Iris pigment epithelial cell (primary cell): Measurements from ENCODE around the gene IGF2BP2.

ENCODE experiments used
- DNase-seq: peaks from one replicate; pipeline ENCODE4 v3.0.0-alpha.2; 2011; ENCODE audit warnings: low read depth

IGF2BP2 gene

DNA sequence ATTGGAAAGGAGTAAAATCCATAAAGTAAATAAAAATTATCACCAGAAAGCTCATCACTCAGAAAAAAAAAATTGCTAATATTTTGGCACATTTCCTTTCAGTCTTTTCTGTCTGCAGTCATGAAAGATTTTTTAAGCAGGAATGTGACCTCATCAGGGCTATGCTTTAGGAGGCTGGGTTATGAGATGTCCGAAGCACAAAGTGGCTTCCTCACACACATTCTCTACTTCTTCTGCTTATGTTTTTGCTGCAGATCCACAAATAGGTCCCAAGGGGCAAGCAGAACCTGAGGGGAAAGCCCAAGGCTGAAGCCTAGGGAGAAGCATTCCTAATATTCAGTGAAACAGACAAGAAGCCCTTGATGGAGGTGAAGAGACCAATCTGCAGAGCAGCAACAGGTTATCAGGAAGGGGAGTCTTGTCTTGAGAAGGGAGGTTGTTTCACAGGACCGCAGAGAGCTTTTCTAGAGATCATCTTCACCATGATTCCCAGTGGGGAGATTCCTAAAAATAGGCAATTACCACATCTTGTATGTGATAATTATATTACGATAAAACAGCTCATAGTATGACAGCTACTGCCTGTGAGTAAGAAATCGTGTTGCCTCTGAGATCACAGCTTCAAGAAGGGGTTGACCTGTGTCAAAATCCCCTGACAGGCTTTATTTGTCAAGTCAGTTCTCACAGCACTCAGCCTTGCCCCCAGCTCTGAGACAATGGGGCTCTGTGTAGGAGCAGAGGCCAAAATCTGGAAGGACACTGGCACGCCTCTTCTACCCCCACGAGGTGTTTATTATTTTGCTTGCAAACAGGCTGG lies 60.5 kb downstream of the IGF2BP2 start:
- DNase-seq = peak; percentile 75

DNA sequence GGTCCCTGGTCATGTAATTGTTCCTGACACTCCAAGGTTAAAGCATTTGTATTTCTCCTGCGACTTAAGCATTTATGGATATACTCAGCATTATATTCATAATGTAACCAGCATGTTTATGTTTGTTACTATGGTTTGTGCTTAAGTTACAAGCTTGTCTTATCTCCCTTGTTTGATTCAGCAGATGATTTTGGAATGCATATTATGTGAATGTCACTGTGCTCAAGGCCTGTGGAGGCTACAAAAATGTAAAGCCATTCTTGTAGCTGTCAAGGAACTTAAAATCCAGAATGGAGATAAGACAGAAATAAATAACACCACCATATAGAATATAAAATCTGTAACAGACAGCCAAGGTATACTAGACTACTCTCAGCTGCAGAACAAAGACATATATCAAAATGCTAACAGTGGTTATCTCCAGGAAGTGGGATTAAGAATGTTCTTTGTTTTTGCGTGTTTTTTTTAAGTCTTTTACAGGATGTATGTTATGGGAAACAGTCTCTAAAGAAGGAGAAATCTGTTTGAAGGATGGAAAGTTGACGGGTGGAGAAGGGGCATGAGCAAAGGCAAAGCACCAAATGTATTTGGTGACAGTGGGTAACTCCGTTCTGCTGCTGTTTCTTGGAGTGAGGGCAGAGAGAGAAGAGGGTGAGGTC lies 61.4 kb downstream of the IGF2BP2 start:
- DNase-seq = peak; percentile 61

DNA sequence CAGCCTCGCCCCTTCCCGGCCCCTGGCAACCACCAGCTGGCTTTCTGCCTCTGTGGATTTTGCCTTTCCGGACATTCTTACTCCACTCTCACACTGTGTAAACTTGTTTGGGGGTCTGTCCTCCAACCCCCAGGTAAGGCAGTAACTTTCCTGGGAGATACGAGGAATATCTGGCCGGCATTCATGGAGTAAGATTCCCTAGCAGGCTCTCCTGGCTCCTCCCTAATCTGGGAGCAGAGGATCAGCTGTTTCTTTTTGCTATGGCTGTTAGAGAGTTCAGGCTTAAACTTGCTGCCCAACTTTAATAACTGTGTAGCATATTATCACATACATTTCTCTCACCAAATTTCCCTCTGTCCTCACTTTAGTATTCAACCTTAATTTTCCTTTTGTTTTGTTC lies 64.3 kb downstream of the IGF2BP2 start:
- no peak for DNase-seq

DNA sequence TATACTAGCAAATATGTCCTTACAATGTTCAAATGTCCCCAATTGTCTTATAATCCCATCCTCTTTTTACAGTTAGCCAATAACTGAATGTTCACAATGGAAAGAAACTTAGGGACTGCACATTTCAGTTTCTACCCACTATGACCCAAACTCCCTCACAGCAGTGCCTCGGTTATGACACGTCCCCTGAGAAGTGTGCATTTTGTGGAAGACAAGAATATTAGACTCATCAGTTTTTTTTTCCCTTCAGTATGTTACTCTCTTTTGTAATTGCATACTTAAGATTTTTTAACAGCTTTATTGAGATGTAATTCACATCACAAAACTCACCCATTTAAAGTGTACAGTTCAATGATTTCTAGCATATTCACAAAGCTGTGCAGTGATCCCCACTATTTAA lies 64.8 kb downstream of the IGF2BP2 start:
- DNase-seq = no peak

DNA sequence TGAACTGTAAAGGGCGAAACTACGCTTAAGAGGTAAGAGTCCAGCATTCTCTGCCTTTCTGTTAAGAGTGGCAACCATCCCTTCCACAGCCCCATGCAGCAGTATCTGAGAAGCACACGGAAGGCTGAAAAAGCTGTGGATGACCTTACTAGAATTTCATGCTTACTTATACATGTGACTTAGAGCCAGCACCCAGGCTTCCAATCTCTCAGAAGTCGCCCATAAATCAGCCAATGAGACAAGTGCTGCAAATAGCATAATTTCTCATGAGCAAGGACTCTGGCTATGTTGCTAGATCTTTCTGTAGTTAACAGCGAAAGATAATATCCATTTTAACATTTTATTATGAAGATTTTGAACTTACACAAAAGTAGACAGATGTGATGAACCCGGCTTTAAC lies 65.3 kb downstream of the IGF2BP2 start:
- no peak for DNase-seq

DNA sequence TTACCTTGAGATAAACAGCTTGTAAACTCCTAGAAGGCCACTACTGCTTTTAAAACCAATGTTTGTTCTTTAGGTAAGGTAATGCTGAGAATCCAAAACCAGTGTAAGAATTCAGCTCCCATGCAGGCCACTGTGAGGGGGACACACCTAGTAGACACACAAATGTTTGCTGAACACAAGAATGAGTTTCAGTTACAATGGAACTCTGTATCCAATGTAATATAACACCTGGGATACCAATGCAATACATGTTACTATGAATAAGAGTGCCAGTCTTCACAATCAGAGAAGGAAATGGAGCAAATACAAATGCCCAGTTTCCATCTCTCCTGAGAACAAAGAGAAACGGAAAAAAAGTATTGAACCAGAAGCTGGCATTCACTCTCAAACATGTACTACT lies 65.9 kb downstream of the IGF2BP2 start:
- no peak for DNase-seq

DNA sequence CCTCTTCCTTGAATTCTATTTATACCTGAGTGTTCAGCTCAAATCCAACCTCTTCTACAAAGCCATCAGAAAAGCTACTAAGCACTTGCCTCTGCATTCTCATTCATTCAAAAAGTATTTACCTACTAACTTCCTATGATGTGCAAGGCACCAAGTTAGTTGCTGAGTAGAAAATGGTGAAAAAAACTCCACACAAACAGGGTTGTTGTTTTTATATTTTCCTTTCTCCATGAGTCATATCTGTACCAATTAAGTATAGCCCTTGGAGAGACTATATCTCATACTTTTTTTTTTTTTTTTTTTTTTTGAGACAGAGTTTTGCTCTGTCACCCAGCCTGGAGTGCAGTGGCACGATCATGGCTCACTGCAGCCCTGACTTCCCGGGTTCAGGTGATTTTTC lies 67.7 kb downstream of the IGF2BP2 start:
- no peak for DNase-seq

DNA sequence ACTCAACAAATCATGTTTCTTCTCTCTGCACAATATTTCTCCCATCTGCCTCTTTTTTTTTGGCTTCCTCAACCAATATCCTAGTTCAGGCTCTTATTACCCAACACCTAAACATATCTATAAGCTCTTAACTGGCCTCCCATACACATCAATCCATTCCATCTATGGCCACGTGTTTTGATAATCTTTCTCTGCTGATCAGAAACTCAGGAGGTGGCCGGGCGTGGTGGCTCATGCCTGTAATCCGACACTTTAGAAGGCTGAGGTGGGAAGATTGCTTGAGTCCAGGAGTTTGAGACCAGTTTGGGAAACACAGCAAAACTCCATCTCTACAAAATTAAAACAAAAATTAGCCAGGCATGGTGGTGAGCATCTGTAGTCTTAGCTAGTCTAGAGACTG lies 68.4 kb downstream of the IGF2BP2 start:
- no peak for DNase-seq

DNA sequence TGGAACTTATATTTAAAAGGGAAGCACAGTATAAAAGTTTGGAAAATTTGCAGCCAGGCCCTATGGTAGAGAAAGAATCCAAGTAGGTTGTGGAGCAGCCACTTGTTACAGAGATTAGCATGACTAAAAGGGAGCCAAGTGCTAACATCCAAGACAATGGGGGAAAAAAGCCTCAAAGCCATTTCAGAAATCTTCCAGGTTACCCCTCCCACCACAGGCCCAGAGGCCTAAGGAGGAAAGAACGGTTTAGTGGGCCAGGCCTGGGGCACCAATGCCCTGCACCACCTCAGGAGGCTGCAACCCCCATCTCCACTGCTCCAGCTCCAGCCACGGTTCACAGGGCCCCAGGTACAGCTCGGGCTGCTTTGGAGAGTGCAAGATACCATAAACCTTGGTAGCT lies 69.9 kb downstream of the IGF2BP2 start:
- no peak for DNase-seq

DNA sequence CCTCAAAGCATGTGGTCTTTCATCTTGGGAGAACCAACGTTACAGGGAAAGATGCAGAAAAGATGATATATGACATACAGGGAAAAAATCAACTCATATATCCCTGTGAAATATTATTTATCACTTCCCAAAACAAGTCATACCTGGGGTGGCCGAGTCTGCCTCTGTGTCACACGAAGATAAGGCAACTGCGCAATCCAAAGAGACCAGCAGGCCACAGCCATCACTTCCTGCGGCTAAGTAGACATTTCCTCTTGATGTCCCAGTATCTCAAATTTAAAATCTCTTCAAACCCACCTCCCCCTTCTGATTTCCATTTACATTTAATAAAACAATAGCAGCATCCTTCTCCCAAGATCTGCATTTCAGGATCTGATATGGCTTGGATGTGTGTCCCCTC lies 71.5 kb downstream of the IGF2BP2 start:
- no peak for DNase-seq

DNA sequence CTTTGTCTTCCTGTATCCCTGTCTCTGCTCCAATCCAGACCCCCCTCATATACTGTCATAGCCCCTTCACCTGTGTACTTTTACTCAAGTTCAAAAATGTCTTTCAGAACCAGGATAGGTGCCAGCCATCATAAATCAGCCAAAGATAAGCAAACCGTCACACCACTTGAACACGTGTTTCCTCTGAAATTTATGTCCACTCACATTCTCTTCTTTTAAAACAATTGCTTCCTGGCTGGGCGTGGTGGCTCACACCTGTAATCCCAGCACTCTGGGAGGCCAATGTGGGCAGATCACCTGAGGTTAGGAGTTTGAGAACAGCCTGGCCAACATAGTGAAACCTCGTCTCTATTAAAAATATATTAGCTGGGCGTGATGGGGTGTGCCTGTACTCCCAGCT lies 74.1 kb downstream of the IGF2BP2 start:
- no peak for DNase-seq

DNA sequence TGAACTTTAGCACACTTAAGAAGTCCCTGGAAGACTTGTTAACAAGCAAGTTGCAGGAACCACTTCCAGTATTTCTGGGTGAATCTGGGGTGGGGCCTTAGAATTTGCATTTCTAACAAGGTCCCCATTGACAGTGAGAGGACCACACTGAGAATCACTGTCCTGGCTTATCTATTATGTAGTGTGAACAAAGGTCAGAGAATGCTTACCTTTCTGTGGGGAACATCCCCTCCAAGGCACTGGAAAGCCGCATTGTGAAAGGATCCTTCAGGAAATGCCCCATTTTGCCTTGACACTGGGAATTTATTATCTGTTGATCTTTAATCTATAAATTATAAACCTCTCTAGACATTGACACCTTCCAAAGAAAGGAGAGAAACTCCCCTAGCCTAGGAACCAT lies 74.8 kb downstream of the IGF2BP2 start:
- no peak for DNase-seq

DNA sequence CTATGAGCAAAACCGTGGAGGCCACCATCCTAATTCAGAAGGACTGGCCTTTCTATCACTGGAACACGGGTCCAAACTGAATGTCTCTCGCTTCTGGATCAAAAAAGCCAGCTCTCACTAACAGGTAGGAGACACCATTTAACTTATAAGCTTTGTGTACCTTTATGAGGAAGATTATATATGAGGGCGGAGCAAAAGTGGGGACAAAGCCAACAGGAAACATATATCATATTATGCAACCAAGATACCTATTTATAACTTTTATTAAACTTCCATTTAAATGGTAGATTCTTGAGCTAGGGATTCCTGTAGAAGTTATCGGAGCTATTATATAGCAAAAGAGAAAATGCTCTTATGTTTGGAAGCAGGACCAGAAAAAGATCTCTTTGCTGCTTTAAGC lies 78.4 kb downstream of the IGF2BP2 start:
- DNase-seq = no peak

DNA sequence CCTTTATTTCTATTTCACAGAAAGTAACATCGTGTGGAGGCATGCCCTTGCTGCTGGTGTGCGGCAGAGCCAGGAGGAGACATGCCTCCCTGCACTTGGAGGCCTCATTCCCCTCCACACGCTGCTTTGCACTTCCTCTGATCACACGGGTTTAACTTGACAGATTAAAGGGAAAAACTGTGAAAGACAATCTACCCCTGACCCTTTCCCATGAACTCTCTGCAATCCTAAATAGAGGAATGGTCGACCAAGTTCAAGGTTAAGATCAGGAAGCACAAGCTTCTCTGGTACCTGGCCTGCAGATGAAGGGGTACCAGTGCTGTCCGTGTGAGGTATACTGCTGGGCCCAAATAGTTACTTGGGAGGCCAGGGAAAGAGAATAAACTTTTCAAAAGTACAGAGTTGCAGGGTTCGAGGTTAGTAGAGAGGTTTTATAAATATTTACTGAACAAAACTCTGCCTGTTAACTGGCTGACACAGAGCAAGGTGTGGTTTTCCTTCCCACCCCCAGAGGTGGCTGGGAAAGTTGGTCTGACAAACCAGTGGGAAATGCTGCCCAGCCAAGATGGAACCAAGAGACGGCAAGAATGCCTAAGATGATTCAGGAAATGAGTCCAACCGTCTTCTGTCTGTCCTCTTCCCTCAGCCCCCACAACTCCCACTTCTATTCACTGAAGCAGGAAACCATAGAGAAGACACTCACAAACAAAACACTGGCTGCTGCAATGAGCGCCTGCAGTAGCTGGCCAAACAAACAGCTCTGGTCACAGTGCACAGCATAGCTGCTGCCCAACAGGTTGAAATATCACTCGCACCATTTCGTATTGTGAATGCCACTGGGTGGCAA lies 79.6 kb downstream of the IGF2BP2 start:
- peak; percentile 95 for DNase-seq

DNA sequence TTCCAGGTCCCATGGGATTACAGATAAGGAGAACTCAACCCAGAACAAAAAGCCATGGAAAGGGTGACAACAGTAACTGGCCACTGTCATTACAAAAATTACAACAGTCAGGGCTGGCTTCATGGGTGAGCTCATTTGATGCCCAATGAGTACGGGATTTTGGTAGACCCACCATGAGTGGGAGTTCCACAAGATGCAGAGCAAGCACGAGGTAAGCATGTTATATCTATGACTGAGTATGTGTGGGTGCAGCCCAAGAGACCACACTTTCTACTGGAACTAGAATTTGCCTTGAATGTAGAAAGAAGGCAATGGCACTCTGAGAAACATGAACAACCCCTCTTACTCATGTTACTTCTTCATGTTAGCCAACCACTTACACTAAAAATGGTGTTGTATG lies 83.3 kb downstream of the IGF2BP2 start:
- no peak for DNase-seq

DNA sequence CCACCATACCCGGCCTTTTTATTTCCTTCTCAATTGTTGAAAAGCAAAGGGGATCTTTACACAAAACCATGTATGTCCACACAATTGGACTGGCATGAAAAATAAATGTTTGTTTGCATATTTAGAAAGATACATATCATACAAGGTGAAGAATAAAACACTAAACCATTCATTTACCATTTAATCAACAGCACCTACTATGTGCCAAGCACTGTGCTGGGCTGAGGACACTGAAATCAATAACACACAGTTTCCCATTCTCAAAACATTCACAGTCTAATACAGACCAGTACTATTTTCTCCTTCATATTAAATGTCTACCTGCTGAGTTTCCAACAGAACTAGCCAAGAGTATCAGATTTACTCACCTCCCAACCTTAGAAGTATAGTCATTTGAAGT lies 84.7 kb downstream of the IGF2BP2 start:
- DNase-seq = no peak

DNA sequence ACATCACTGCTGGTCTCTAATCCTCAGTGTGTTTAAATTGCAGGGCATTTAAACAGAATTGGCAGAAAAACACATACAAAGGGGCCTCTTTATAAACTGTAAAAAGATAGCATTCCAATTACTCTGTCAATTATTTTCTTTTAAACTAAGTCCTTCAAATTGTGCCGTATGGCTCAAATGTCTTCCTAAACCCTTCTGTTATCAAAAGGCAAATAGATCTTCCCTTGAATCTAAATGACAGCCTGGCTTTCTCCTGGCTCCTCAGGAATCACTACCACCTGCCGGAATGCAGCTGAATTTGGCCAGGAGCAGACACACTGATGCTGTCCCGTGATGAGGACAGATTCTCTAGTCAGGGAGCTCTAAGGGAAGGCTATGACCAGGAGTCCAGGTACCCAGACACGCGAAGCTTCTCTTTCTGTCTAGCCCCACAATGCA lies 85.6 kb downstream of the IGF2BP2 start:
- DNase-seq = no peak

DNA sequence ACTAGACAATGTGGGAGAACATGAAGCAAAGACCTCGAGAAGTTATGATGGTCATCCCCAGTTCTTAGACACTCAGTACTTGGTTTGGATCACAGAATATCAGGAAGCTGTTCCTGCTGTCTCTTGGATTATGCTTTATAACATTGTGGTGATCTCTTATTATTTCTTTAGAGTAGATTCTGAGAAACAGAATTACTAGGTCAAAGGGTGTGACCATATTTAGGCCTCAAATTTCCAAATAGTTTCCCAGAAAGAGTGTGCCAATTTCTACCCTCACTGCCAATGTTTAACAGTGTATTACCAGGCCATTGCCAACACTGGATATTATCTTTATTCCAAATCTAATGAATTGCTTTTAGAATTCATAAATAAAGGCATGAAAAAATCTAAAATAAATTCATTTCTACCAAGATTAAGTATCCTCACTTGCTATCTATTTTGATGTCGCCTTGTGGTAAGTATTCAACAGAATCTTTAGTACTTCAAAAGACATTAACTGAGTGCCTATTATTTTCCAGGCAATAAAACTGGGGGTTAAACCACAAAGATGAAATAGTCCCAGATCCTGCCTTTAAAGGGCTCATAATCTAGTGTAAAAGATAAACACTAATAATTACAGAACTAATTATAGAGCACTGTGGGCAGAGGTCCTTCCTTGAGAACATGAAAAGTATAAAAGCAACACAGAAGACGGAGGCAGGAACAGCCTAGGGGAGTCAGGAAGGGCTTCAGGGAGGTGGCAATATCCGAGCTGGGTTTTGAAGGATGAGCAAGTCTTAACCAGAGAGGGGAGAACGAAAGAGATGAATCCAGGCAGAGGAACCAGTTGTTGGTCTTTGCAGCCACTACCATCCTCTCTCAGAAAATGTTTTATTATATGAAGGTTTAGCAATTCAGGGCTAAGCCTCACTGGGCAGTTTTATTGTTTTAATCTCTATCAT lies 86.8 kb downstream of the IGF2BP2 start:
- DNase-seq = no peak

DNA sequence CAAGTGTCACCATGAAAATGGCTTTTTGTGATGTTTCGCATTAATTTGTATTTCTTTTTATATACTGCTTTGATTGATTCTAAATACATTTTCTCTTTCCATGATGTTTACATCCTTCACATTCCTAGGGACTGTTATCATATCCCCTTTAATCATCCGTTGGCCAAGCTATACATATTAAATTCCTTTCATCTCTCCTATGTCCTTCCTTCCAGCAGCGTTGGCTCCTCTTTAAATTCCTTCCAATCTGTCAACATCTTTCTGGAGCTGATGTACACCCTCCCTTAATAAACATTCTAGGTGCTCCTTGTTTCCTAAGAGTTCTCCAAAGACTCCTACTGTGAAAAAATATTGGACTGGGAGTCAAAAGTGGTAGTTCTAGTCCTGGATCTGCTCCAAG lies 87.8 kb downstream of the IGF2BP2 start:
- DNase-seq = peak; percentile 82

DNA sequence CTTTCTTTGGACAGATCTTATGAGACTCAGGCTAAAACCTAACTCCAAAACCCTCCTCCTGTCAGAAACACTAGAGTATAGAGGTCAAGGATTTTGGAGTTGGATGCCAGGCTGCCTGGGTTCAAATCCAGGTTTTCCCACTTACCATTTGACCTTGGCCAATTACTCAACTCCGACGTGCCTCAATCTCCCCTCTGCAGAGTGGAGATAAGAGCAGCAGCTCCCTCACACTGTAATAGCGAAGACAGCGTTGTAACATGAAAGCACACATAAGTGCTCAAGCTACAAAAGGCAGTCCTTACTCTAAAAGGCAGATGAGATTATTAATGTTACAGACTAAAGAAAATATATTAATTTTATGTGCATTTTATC lies 90.1 kb downstream of the IGF2BP2 start:
- no peak for DNase-seq

DNA sequence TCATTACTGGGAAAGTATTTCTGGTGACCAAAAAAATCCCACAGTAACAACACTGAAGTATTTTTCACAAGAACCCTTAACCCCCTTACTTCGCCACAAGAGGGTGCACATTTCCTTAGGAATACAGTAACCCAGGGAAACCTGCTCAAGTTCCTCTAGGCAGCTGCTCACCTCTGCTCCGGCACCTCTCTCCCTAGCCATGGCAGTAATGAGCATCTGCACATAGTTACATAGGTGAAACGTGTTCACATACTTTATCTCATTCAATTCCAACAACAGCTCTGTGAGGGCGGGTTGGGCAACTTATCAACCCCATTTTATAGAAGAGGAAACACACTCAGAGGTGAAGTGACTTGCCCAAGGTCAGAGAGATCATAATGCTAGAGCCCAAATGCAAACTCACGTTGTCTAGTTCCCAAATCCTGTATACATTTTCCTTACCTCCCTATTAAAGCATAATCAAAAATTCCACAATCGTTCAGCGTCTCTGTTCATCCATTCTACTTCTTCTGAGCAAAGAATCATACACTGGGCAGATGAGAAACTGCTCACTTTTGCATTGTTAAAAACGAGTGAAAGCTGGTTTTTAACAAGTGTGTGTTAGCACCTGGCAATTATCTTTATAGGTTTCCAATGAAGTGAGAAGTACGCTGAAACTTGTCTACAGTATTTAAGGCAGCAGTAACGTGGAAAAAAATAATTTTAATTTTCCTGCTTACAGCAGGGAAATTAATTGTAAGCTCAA lies 90.7 kb downstream of the IGF2BP2 start:
- peak; percentile 91 for DNase-seq
